Fibroblast of lung (primary cell): ENCODE measurements around the gene DCTN4.

Source experiments
- CTCF ChIP-seq, 2 donors: IDR thresholded peaks in 1 of 2; conservative IDR thresholded peaks in 1 of 2; 1 replicate in 1 of 2; 2 replicates in 1 of 2; pipeline ENCODE4 v1.5.1; 2011 to 2012; ENCODE audit warnings: low read length in 2 of 2, control low read depth in 1 of 2, inconsistent platforms in 1 of 2, low read depth in 1 of 2, mild to moderate bottlenecking in 1 of 2
- EZH2 ChIP-seq: IDR thresholded peaks from 2 replicates; pipeline ENCODE4 v1.5.1; 2012; ENCODE audit warnings: low read length, control low read depth, mild to moderate bottlenecking; ENCODE audit errors: missing control alignments

- no peak for TF ChIP-seq CTCF (conservative IDR thresholded peaks at IDR 0.05 in 1 of 2, IDR thresholded peaks at IDR 0.05 in 1 of 2; ENCODE audit: low read depth in 1 of 2, low read length in 2 of 2)
- TF ChIP-seq EZH2, result no peak
These were observed 20.8 kb upstream of the DCTN4 start for GRCh38 chr5:150779397-150780186.
